ENCODE data around the gene STIM1. TPM values are rescaled to one million over a fixed set of nuclear protein-coding genes. Genes with fewer than 3 reads are reported as not detected.

Gene STIM1
- total RNA-seq, 1 donor from 2014 or later = 60.8 TPM

DNA sequence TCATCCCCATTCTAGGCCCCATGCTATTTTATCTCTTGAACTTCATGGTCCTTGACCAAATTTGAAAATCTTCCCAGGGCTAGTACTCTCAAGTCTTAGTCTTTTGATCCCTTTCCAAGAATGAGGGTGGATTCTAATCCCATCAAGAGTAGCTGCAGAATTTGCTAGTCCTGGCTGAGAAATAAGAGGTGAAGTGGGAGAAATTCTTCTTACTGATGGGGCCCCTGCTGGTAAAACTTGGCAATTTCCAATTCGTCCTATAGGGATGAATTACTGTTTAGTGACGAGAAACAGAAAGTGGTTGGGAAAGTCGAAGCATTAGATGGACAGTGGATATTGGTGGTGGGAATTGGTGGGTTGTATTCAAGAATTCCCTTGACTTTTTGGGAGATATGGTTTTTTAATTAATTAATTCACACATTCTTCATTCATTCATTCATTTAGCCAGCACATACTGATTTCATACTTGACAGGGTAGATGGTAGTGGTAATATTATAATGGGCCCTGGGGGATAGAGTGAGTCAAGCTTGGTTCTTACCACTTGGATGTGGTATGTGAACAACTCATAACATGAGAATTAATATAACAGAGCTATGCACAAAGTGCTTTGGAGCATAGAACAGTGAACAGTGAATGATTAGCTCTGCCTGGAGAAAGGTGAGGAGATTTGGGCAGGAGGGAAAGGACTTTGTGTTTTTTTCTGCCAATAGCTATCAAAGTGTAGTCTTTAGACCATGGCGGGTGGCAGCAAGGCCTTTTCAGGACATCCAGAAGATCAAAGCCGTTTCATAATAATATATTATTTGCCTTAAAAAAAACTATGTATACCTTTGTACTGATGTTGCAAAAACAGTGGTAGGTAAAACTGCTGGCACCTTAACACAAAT lies 103.8 kb downstream of the STIM1 start:
- no peaks in the 10 kb centered on the region for H3K36me3 ChIP-seq (ENCODE audit: control insufficient read depth, insufficient read depth, low read length)
- no peak overlapping the region for H3K4me3 ChIP-seq (ENCODE audit: low read depth, low read length)
- FAIRE-seq (no peak), DNase-seq (ENCODE audit: low read depth) (peak; percentile 84)
- TF ChIP-seq, protein P1, sequence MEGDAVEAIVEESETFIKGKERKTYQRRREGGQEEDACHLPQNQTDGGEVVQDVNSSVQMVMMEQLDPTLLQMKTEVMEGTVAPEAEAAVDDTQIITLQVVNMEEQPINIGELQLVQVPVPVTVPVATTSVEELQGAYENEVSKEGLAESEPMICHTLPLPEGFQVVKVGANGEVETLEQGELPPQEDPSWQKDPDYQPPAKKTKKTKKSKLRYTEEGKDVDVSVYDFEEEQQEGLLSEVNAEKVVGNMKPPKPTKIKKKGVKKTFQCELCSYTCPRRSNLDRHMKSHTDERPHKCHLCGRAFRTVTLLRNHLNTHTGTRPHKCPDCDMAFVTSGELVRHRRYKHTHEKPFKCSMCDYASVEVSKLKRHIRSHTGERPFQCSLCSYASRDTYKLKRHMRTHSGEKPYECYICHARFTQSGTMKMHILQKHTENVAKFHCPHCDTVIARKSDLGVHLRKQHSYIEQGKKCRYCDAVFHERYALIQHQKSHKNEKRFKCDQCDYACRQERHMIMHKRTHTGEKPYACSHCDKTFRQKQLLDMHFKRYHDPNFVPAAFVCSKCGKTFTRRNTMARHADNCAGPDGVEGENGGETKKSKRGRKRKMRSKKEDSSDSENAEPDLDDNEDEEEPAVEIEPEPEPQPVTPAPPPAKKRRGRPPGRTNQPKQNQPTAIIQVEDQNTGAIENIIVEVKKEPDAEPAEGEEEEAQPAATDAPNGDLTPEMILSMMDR (IDR thresholded peaks at IDR 0.05; ENCODE audit: insufficient read depth, low read length, severe bottlenecking) = no peak
- no peaks in the 10 kb centered on the region for H3K27me3 ChIP-seq (ENCODE audit: control insufficient read depth, insufficient read depth, low read length)

DNA sequence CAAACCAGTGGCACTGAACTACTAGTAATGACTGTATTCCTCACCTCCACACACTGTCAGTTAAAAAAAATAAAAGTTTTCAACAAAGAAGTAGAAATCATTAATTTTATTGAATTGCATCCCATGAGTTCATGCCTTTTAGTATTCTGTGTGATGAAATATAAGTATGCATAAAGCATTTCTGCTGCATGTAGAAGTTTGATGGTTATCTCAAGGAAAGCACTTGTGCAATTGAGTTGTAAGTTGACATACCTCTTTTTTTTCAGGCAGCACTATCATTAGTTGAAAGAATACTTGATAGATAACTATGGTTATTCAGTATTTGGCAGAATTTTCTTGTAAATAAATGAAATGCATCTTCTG lies 104.4 kb downstream of the STIM1 start:
- DNase-seq (ENCODE audit: low read depth) (no peak), FAIRE-seq (no peak)
- no peak overlapping the region for H3K4me3 ChIP-seq (ENCODE audit: low read depth, low read length)
- TF ChIP-seq, protein P1 (IDR thresholded peaks at IDR 0.05; ENCODE audit: insufficient read depth, low read length, severe bottlenecking) = no peak
- no peaks in the 10 kb centered on the region for H3K27me3 ChIP-seq (ENCODE audit: control insufficient read depth, insufficient read depth, low read length)
- H3K36me3 ChIP-seq (ENCODE audit: control insufficient read depth, insufficient read depth, low read length) = no peaks in the 10 kb centered on the region

DNA sequence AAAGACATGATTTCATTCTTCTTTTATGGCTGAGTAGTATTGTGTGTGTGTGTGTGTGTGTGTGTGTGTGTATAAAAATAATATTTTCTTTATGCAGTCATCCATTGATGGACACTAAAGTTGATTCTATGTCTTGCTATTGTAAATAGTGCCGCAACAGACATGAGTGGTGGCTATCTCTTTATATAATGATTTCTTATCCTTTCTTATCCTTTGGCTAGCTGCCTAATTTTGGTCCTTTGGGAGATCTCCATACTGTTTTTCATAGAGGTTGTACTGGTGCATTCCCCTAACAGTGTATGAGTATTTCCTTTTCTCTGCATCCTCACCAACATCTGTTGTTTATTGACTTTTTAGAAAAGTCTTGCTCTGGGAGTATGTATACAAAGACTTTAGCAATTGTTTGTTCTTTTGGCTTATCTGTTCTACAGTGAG lies 107.0 kb downstream of the STIM1 start:
- FAIRE-seq (no peak), DNase-seq (ENCODE audit: low read depth) (no peak)
- TF ChIP-seq, protein P1 (IDR thresholded peaks at IDR 0.05; ENCODE audit: insufficient read depth, low read length, severe bottlenecking) = no peak
- H3K36me3 ChIP-seq (ENCODE audit: control insufficient read depth, insufficient read depth, low read length) = no peaks in the 10 kb centered on the region
- H3K4me3 ChIP-seq (ENCODE audit: low read depth, low read length) = no peak overlapping the region
- H3K27me3 ChIP-seq (ENCODE audit: control insufficient read depth, insufficient read depth, low read length) = no peaks in the 10 kb centered on the region

DNA sequence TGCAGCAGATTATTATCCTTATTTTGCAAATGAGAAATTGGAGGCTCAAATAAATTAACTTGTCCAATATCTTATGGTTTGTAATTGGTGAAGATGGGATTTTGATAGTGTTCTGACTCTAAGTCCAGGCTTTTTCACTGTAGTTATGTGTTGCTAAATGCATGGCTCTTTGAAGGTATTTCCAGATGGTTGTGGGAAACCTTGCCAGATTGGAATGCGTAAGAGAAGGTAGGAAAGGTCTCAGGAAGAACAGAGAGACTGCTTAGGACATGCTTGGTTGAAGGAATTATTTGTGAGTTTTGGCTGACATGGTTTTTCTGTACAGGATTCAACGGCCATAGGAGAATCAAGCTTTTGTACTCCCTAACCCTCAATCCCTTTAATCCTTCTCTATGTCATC lies 108.6 kb downstream of the STIM1 start:
- DNase-seq (ENCODE audit: low read depth) = no peak
- H3K4me3 ChIP-seq (ENCODE audit: low read depth, low read length) = no peak overlapping the region
- TF ChIP-seq, protein P1 (IDR thresholded peaks at IDR 0.05; ENCODE audit: insufficient read depth, low read length, severe bottlenecking) = no peak
- FAIRE-seq = no peak
- peaks cover 4% of the 10 kb centered on the region for H3K36me3 ChIP-seq (ENCODE audit: control insufficient read depth, insufficient read depth, low read length)
- H3K27me3 ChIP-seq (ENCODE audit: control insufficient read depth, insufficient read depth, low read length) = no peaks in the 10 kb centered on the region

DNA sequence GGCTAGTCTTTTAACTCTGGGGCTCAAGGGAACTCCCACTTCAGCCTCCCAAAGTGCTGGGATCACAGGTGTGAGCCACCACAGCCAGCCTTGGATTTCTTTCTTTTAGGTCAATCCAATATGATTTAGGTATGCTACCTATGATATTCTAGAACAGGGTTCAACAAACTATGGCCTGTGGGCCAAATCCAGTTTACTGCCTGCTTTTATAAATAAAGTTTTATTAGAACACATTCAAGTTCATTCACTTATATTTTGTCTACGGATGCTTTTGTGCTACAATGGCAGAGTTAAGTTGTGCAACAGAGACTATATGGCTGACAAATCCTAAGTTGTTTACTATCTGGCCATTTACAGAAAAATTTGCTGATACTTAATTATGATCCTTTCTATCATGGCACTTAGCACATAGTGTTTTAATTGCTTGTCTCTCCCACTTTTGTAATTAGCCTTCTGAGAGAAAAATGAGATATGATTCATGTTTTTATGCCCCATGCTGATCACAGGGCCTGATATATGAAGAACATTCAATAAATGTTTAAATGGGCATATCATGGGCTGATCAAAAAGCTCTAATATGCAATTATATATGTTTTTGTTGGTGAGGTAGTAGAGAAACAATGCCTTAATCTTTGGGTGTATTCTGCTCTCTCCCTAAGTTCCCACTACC lies 109.6 kb downstream of the STIM1 start:
- Histone ChIP-seq H3K27me3 (ENCODE audit: control insufficient read depth, insufficient read depth, low read length) (no peaks in the 10 kb centered on the region), H3K4me3 (ENCODE audit: low read depth, low read length) (no peak overlapping the region), H3K36me3 (ENCODE audit: control insufficient read depth, insufficient read depth, low read length) (peaks cover 4% of the 10 kb centered on the region)
- TF ChIP-seq, protein P1 (IDR thresholded peaks at IDR 0.05; ENCODE audit: insufficient read depth, low read length, severe bottlenecking) = no peak
- DNase-seq (ENCODE audit: low read depth) (no peak), FAIRE-seq (no peak)

Measured in bronchial epithelial cell (primary cell).